NCI-H187 treated with DMSO at 0.1 percent for 48 hours (cell line): ENCODE measurements around the gene USP40.

Experiments
- DNase-seq: peaks from one replicate; lab custom pipeline; 2025; lab: John Stamatoyannopoulos, UW

The USP40 gene

DNA sequence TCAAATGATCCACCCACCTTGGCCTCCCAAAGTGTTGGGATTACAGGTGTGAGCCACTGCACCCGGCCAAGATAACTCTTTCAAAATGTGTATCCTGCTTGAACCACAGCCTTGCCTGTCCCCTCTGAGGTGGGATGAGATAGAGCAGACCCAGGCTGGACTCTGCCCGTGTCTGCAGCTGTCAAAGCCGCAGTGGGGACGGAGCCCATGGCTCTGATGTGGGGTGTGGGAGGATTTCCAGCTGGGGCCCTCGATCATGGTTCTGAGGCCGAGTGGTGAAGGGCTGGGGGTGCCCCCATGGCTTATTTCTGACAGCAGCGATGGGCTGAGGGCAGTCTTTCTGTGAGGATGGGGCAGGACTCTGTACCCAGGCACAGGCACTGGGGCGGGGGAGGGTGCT lies 107.8 kb downstream of the USP40 start:
- no peak for DNase-seq

DNA sequence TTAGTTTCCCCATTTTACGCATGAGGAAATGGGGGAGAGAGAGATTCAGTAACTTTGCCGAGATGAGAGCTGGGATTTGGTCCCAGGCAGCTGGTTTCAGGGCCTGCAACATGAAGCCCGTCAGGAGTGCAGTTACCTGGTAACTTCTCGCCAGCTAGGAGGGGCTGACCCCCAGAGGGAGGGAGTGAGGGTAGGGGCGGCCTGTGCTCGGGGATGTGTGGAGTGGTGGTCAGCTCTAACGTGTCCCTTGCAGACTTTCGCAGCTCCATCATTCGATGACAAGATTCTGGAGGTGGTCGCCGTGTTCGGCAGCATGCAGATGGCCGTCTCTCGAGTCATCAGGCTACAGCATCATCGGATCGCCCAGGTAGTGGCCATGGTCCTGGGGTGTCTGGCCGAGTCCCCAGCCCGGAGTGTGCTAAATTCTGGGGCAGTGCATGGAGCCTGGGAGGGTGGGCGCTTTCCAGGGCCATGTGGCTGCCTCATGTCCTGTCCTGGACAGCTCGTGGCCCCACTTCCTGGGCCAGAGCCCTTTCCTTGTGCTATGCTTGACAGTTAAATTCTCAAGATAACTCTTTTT lies 108.5 kb downstream of the USP40 start:
- no peak for DNase-seq

DNA sequence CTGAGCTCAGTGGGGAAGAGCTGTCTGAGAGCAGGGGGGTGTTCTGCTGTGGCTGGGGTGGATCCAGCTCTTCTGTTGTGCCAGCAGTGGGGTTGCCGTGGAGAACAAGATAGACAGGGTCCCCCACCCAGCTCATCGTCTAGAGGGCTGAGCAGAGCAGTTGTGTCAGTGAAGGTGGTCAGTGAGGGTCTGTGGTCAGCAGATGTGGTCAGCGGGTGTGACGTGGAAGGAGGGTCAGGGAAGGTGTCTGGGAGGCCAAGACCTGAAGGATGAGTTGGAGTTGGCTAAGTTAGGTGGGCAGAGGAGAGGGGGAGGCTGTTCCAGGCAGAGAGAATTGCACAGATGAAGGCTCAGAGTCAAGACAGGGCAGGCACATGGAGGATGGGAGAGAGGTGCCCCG lies 109.2 kb downstream of the USP40 start:
- no peak for DNase-seq

DNA sequence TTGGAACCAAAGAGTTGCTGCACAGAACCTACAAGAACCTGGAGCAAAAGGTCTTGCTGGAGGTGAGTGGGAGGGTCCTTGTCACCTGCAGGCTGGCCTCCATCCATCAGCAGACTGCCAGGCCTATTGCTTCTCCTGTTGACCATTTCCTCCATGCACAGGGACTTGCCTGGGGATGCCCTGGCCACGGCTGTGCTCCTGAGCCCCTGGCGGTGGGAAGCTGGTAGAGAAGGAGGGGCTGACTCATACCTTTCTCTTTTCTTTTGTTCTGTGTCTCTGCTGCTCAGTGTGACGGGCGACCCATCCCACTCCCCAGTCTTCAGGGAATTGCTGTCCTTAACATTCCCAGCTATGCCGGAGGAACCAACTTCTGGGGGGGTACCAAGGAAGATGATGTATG lies 109.6 kb downstream of the USP40 start:
- DNase-seq, result no peak

DNA sequence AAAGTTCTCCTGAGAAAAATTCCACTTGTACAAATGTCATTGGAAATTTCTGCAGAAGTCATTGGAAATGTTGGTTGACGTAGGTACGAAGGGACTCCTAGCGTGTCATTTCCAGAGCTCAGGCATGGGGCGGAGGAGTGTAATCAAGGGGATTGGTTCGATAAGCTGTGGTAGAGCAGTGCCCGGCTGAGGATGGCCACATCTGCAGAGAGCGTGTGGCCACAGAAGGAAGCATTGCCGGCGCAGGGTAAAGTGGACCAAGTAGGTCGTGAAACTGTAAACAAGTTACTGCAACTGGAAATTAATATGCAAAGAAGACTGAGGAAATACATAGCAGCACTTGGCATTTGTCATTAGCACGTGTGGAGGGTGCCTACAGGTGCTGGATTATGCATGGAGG lies 110.5 kb downstream of the USP40 start:
- no peak for DNase-seq

DNA sequence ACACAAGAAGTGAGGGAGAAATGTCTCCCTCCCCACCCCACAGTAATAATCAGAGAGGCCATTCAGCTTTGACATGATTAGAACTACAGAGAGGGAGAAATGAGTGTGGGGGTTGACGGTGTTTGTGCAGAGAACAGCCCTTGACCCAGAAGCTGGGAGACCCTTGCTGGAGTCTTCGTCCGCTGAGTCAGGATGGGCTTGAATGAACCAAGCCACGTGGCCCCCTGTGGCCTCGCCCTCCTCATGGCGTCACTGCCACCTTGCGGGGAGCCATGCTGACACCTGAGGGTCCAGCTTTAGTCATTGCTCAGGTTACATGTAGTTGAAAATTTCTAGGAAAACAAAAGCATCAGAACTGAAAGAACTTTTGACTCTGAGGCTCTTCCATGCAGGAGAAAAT lies 111.1 kb downstream of the USP40 start:
- DNase-seq, result no peak

DNA sequence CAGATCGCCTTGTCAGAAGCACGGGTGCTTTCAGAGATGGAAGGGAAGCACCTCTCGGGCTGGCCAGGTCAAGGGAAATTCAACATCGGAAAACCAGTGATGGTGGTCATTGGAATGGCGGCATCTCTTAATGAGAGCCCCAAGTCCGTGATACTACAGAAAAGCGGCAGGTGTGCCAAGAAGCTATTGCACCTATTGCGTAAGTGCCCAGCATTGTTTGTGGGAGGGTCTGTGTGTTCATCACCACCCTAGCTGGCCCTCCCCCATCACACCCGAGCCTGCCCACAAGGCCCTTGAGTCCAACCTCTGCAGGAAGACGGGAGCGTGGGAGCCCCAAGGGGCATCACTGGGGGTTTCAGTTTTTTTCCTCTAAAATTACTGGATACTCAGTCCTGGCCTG lies 111.6 kb downstream of the USP40 start:
- DNase-seq, result no peak

DNA sequence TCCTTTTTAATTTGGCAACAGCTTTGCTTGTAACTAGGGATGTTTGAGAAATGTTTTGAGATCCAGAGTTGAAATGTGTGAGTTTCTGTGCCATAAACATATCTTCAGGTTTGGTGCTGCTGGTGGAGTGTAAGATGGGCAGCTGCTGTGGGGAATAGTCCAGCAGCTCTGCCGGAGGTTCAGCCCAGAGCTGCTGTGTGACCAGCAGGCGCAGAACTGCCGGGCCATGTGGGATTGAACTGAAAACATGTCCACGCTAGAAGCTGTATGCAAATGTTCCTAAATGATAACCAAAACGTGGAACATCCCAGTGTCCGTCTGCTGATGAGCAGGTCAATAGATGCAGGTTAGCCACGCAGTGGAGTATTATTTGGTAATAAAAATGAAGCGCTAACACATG lies 112.7 kb downstream of the USP40 start:
- DNase-seq, result no peak

DNA sequence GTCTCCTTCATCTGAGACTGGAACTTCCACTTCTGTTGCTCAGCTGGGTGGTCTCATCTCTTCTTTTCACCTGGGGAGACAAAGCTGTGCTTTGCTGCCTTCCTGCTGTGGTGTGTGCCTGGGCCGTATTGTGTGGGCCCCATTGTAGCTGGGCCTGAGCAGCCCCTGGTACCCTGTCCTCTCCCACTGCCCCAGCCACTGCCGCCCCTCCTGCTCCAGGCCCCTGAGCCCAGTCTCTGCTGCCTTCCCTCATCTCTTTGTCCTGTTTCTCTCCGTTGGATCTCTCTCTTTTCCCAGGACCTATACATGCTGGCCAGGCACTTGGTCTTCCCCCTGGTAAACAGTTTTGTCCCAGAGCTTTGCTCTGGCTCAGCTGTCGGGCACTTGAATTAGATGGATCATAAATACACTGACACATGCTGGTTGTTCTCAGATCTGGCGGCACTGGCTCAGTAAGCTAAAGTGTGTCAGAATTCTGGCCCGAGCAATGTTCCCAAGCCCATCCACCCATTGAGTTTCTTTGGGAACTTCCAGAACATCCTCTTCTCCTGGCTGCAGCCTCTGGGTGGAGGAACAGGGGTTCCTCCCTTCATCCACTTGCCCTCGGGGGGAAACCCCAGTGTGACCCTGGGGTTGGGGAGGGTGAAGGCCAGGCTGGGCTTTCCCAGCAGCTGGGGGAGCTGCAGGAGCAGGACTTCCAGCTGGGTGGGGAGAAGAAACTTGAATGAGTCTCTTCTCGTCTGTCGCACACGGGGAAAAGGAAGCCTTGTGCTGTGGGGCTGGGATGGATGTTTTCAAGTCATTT lies 113.3 kb downstream of the USP40 start:
- no peak for DNase-seq

DNA sequence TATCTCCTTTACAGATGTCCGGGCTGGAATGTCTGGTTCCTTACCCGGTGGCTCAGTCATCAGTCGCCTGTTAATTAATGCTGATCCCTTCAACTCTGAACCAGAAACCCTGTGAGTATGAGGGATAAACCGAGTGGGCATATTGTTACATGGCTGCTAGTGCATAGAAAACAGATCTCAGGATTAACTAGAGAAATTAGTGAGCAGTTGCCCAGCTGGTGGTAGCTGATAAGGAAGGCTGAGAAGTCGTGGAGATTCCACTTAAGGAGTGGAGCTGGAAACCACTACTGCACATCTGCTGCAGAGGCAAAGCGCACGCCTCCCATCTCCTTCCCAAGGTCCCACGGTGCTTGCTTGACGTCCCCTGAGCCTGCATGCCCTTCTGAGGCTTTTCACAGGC lies 114.6 kb downstream of the USP40 start:
- DNase-seq, result no peak

DNA sequence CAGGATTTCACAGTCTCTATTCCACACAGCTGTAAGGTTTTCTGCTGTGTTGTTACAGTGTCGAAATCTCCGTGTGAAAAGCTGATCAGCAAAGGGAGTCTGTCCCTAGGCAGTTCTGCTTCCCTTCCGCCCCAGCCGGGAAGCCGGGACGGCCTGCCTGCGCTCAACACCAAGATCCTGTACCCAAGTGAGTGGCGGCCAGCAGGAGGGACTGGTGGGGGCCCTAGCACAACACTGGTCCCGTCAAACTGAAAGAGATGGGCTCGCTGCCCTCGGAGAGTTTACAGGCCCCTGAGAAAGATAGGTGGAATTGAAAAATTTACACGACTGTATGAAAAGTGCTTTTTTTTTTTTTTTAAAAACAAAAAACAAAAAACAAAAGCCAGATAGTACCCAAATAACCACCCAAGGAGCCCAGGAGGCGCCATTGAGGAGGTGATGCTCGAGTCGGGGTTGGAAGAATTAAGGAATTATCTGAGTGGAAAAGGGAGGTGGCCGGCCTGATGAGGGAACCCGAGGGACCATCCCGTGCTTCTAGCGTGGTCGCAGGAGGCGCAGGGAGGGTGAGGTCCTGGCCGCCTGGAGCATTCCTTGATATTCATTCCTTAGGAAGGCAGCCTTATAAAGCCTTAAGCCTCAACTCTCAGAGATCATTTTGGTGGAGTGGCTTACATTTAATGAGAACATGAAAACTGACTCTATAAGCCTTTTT lies 115.6 kb downstream of the USP40 start:
- DNase-seq, result no peak

DNA sequence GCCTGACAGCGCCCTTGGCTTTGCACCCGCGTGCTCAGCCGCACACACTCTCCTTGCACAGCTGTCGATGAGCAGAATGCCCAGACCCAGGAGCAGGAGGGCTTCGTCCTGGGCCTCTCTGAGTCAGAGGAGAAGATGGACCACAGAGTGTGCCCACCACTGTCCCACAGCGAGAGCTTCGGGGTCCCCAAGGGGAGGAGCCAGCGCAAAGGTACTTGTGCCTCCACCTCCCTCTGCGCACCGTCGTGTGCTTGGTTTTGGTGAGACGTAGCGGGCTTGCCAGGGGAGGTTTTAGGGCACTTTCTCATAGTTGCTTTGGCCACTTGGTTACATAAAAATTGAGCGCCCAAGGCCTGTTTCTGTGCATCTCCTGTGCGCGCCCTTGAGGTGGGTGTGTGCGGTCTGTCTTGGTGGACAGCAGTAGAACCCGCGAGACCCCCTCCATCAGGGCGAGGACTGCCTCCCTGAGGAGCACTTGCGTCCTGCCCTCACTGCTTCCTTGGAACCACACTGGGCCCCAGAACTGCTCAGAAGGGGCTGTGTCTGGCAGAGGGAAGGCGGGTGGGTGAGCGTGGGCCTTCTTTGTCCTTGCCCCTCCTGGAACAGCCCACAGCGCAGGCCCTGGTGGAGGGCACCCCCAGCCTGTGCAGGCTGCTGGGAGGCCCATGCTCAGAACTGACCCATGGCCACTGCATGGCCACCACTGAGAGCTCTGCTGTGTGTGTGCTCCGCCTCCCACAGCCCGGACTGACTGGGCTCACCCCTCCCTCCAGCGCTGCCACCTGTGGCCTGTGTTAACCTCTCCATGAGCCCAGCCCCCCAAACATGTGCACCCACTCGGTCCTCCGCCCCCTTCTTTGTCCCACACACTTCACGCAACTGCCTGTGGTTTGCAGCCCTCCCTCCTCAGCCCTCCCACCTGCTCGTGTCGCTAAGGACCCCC lies 116.4 kb downstream of the USP40 start:
- no peak for DNase-seq

DNA sequence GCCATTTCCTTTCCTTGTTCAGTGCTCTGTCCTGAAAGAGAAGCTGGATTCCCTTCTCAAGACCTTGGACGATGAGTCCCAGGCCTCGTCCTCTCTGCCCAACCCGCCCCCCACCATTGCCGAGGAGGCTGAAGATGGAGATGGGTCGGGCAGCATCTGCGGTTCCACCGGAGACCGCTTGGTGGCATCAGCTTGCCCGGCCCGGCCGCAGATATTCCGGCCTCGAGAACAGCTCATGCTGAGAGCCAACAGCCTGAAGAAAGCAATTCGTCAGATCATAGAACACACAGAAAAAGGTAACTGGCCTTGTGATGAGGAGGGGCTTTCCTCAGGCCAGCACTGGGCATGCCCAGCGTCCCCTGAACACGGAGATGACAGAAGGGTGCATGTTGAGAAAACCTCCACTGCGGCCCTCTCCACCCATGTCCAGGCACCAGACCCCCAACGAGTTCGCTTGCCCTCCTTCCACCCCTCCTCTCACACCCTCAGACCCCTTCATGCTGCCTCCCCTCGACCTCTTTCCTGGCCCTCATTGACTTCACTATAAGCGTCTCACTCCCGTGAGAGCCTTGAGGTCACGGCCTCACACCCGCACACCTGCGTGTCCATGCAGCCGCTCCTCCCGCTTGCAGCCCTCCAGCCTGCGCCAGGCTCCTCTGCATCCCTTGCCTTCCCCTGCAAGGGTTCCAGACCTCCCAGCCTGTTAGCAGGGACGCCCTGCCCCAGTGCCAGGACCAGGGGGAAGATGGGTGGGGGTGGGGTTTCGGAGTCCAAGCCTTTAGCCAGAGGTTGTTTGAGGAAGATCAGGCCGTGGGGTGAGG lies 117.3 kb downstream of the USP40 start:
- no peak for DNase-seq

DNA sequence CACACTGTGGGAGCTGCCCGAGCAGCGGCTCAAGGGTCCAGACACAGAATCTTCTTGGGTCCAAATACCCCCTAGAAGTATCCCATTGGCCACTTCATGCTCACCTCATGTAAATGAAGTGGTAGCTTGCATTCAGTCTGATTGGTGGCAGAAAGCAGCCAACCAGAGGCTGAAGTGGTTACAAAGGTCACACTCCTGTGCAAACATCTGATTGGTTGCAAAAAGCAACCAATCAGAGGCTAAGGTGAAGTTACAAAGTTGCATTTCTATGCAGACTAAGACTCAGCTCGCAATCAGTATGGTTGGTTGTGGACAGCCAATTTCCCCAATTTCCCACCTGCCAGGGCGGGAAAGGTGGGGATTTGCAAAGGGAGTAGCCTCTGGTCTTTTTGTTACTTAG lies 118.0 kb downstream of the USP40 start:
- no peak for DNase-seq

DNA sequence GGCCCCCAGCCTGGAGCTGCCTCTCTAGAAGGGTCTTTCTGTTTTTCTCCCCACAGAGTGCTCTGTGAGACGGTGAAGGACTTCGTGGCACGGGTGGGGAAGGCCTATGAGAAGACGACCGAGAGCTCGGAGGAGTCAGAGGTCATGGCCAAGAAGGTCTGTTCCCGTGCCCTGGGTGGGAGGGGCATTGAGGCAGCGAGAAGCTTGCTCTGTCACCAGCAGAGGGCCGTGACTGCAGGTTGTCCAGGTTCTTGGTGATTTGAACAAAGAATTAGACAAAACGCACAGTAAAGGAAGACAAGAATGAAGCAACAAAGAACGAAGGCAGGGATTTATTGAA lies 118.4 kb downstream of the USP40 start:
- no peak for DNase-seq

DNA sequence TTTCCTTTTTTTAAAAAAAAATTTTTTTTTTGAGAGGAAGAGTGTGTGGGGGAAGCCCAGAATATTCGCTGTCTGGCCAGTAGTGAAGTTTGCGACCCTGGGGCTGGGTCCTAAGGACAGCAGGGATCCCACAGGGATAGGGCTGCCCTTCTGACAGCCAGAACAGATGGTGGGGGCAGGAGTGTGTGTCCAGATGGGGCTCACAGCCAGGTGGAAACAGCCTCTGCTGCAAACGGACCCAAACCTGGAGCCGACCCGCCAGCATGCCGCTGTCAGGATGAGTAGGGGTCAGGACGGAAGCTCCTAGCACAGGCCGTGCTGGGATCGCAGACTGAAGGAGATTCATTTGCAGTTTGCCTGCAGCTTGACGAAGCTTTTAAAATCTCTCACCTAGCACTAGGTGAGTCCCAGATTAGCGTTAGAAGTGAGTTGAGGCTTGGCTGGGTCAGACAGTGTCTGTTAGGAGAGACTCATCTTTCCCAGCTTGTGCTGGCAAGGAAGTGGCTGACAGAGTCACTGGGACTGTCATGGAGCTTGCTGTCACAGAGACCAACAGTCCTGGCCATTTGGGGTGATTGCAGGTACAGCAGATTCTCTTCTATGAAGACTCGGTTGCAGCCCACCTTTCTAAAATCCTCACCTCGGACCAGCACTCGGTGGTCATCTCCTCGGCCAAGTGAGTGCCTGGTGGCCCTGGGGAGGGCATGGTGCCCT lies 118.9 kb downstream of the USP40 start:
- DNase-seq, result no peak

DNA sequence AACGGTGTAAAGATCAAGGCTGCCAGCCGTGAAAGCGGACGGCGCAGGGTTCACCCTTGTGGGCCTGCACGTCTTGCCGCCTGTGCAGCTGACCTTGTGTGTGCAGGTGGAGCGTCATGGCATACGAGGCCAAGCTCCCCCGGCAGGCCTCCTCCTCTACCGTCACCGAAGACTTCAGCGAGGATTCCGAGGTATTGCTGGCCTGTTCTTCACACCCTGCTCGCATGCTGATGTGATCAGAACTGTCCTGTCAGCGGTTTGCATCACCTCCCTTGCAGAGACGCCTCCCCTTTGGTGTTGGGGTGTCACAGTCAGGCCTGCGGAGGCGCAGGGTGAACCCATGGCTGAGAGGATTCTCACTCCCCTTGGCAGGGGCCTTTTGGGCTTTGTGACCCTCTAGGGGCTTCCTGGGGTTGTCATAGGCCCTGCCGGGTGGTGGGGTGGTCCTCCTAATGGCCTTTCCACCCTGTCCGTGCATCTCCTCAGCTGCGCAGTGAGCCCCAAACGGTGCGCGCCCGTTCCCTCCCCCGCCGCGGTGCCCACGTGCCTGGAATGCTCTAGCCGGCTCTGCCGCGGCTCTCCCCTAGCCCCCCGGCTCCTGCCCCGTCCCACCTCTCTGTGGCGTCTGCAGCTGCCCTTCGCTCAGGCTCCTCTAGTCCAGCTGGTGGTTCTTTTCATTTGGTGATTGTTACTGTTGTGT lies 119.8 kb downstream of the USP40 start:
- no peak for DNase-seq

DNA sequence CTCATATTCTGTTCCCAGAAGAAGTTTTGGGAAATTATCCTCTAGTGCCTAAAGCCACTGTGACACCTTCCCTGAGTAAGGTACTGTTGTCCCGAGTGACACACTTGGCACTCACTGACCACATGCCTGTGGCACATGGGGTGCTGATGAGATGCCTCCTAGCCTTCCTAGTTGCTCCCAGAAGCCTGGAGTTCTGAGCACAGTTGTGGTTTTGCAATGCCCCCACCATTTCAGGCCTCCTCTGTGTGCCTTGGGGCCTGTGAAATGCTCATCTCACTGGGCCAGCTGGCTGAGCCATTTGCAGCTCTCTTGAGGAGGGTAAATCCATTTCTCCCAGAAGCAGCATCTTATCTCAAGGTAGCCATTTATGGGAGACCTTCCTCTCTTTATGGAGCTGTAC lies 120.5 kb downstream of the USP40 start:
- DNase-seq, result no peak

DNA sequence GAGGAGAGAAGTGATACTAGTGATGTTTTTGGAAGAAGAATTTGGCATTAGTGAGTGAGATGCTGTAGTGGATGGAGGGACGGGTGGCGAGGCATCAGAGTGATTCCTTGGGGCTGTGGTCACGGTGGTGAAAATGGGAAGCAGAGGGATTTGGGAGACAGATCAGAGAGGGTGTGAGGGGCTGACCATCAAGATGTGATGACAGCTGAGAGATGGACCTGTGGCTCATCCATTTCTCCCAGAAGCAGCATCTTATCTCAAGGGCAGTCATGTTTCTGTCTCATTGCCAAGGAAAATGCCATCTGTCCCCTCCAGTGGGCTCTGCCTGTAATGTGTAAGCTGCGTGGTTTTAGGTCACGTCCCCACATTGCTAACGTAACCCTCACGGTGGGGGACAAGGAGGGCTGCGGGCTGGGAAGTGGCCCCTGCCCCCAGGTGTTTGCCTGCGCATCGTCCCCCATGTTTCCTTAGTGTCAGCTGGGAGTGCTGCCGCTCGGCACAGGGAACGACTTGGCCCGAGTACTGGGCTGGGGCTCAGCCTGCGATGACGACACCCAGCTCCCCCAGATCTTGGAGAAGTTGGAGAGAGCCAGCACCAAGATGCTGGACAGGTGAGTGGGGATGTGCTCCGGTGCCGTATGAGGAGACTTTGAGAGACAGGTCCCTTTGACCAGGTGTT lies 121.3 kb downstream of the USP40 start:
- no peak for DNase-seq

DNA sequence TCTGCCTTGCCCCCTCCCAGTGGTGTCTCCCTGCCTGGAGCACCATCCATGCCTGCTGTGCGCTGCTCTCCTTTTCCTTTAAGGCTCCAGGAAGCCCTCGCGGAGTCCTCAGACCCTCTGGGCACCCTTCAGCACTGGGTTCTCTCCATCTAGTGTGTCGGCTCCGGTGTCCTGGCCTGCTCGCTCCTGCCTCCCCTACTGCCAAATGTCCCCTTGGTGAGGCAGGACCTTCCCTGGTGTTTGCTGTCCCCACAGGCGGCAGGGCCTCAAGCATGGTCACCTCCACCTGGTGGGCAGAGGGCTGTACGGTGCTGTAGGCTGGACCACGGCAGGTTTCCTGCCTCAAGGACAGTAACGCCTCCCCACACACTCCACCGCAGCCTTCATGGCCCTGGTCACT lies 122.1 kb downstream of the USP40 start:
- no peak for DNase-seq
